Loucy (cell line): ENCODE data around the gene FAM81A.

ENCODE experiments used
- H2AFZ ChIP-seq: fragments of 200-600 bp; sonication (generic); 2 replicates; pipeline ENCODE4 v1.6.0; 2016; ENCODE audit warnings: antibody characterized with exemption, mild to moderate bottlenecking, low read length, moderate library complexity
- H3F3A ChIP-seq: fragments of 200-600 bp; 2 replicates; pipeline ENCODE4 v1.6.0; 2016; ENCODE audit warnings: antibody characterized with exemption, low read depth, mild to moderate bottlenecking
- H3K27me3 ChIP-seq: fragments of 200-600 bp; sonication (generic); 2 replicates; pipeline ENCODE4 v1.6.1; 2014; ENCODE audit warnings: low read length, mild to moderate bottlenecking; ENCODE audit not compliant: insufficient read depth, poor library complexity, severe bottlenecking
- H3K36me3 ChIP-seq: fragments of 200-600 bp; sonication (generic); 2 replicates; pipeline ENCODE4 v1.6.1; 2016; ENCODE audit warnings: low read length; ENCODE audit not compliant: insufficient read depth
- H3K4me1 ChIP-seq: fragments of 200-600 bp; sonication (generic); 2 replicates; pipeline ENCODE4 v1.5.1; 2014; ENCODE audit warnings: low read length, mild to moderate bottlenecking; ENCODE audit not compliant: insufficient read depth, poor library complexity, severe bottlenecking
- H3K4me2 ChIP-seq: fragments of 200-600 bp; sonication (generic); 2 replicates; pipeline ENCODE4 v1.6.0; 2014; ENCODE audit warnings: antibody characterized with exemption, low read length, low read depth, mild to moderate bottlenecking; ENCODE audit not compliant: poor library complexity, severe bottlenecking
- H3K4me3 ChIP-seq: fragments of 200-600 bp; sonication (generic); 2 replicates; pipeline ENCODE4 v1.5.1; 2014; ENCODE audit warnings: low read length, mild to moderate bottlenecking, mixed read lengths; ENCODE audit not compliant: poor library complexity, severe bottlenecking
- H3K79me2 ChIP-seq: fragments of 200-600 bp; sonication (generic); 2 replicates; pipeline ENCODE4 v1.6.1; 2014; ENCODE audit warnings: low read length; ENCODE audit not compliant: insufficient read depth
- H3K9ac ChIP-seq: fragments of 200-600 bp; sonication (generic); 2 replicates; pipeline ENCODE4 v1.6.0; 2014; ENCODE audit warnings: mild to moderate bottlenecking, low read depth, low read length, moderate library complexity; ENCODE audit not compliant: poor library complexity, severe bottlenecking
- H3K9me2 ChIP-seq: fragments of 200-600 bp; sonication (generic); replicated peaks from 2 replicates; pipeline ENCODE4 v1.6.1; 2016; ENCODE audit warnings: low read depth, low read length, mixed read lengths
- H3K9me3 ChIP-seq: fragments of 200-600 bp; sonication (generic); 2 replicates; pipeline ENCODE4 v1.6.1; 2014; ENCODE audit warnings: mild to moderate bottlenecking, antibody characterized with exemption, low read length, low read depth; ENCODE audit not compliant: insufficient read depth
- H4K20me1 ChIP-seq: fragments of 200-600 bp; sonication (generic); 2 replicates; pipeline ENCODE4 v1.6.0; 2014; ENCODE audit warnings: antibody characterized with exemption, low read length, mild to moderate bottlenecking; ENCODE audit not compliant: insufficient read depth, poor library complexity, severe bottlenecking
- EZH2phosphoT487 ChIP-seq: fragments of 200-600 bp; IDR thresholded peaks from 2 replicates; pipeline ENCODE4 v1.6.1; 2018; ENCODE audit warnings: antibody characterized with exemption, mild to moderate bottlenecking, moderate library complexity, borderline replicate concordance
- TF ChIP-seq, protein P1 (sequence below): fragments of 200-600 bp; sonication (generic); conservative IDR thresholded peaks from 2 replicates; pipeline ENCODE4 v1.5.1; 2014; ENCODE audit warnings: mild to moderate bottlenecking, antibody characterized with exemption, low read length

FAM81A gene

DNA sequence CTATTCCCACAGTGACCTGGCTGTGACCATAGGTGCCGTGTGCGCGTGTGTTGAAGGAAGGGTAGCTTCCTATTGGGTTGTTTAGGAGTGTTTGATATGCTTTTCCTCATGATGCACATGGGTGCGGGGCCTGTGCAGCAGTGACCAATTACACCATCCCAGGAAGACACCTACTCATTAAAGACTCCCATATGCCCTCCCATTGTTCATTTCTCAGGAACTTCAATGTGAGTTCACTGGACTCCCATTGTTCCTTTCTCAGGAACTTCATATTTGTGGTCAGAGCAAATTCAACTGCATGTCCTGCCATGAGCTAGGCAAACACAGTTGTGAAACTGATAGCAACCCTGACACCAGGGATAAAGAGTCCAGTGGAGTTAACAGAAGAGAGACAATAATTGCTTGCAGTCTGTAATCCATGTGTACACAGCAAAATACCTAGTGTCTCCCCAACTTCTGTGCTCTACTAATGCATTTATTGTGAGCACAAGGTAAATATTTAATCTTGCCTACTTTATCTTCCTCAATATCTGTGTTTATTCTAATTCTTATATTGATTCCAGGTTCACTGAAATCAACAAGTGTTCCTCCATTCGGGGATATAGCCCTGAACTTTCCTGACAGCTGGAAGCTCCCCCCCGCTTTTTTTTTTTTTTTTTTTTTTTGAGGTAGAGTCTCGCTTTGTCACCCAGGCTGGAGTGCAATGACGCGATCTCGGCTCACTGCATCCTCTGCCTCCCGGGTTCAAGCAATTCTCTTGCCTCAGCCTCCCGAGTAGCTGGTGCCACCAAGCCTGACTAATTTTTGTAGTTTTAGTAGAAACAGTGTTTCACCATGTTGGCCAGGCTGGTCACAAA lies 116.1 kb downstream of the FAM81A start:
- no peak overlapping the region for H3K4me3 ChIP-seq
- TF ChIP-seq, protein P1, sequence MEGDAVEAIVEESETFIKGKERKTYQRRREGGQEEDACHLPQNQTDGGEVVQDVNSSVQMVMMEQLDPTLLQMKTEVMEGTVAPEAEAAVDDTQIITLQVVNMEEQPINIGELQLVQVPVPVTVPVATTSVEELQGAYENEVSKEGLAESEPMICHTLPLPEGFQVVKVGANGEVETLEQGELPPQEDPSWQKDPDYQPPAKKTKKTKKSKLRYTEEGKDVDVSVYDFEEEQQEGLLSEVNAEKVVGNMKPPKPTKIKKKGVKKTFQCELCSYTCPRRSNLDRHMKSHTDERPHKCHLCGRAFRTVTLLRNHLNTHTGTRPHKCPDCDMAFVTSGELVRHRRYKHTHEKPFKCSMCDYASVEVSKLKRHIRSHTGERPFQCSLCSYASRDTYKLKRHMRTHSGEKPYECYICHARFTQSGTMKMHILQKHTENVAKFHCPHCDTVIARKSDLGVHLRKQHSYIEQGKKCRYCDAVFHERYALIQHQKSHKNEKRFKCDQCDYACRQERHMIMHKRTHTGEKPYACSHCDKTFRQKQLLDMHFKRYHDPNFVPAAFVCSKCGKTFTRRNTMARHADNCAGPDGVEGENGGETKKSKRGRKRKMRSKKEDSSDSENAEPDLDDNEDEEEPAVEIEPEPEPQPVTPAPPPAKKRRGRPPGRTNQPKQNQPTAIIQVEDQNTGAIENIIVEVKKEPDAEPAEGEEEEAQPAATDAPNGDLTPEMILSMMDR: no peak
- TF ChIP-seq EZH2phosphoT487: no peak
- no peaks in the 10 kb centered on the region for H3K4me1 ChIP-seq
- H3K9me3 ChIP-seq: no peaks in the 10 kb centered on the region
- H2AFZ ChIP-seq: no peak overlapping the region
- no peaks in the 10 kb centered on the region for H4K20me1 ChIP-seq
- no peaks in the 10 kb centered on the region for H3K79me2 ChIP-seq
- no peaks in the 10 kb centered on the region for H3K9me2 ChIP-seq
- H3K4me2 ChIP-seq: no peak overlapping the region
- H3F3A ChIP-seq: no peaks in the 10 kb centered on the region
- H3K9ac ChIP-seq: no peak overlapping the region
- H3K27me3 ChIP-seq: no peaks in the 10 kb centered on the region
- no peaks in the 10 kb centered on the region for H3K36me3 ChIP-seq

DNA sequence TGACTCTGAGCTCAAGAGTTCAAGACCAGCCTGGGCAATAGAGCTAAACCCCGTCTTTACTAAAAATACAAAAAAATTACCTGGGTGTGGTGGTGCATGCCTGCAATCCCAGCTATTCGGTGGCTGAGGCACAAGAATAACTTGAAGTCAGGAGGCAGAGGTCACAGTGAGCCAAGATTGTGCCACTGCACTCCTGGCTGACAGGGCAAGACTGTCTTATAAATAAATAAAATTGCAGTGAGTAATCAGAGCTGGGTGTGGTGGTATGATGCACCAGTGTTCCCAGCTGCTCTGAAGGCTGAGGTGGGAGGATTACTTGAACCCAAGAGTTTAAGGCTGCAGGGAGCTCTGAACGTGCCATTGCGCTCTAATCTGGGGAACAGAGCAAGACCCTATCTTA lies 117.7 kb downstream of the FAM81A start:
- no peak overlapping the region for H2AFZ ChIP-seq
- no peaks in the 10 kb centered on the region for H4K20me1 ChIP-seq

DNA sequence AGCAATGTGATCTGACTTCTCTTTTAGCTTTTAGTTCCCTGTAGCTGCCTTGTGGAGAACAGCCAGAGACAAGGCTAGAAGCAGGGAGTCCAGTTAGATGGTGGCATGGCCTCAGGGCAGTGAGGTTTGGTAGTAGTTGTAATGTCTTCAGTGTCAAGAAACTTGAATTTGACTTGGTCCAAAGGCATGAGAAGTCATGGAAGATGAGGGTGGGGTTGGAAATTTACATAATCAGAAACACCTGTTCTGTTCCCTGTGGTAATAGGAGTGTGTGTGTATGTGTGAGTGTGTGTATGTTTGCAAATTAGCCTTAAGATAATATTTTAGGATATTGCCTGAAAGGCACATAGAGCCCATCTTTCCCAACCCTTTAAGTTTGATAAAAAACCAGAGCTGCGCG lies 118.4 kb downstream of the FAM81A start:
- no peaks in the 10 kb centered on the region for H3F3A ChIP-seq
- H4K20me1 ChIP-seq: no peaks in the 10 kb centered on the region
- TF ChIP-seq EZH2phosphoT487: no peak
- TF ChIP-seq, protein P1: no peak
- no peak overlapping the region for H2AFZ ChIP-seq
- no peaks in the 10 kb centered on the region for H3K4me1 ChIP-seq
- no peak overlapping the region for H3K9ac ChIP-seq
- H3K4me3 ChIP-seq: no peak overlapping the region
- no peaks in the 10 kb centered on the region for H3K9me2 ChIP-seq
- no peaks in the 10 kb centered on the region for H3K9me3 ChIP-seq
- H3K79me2 ChIP-seq: no peaks in the 10 kb centered on the region
- H3K27me3 ChIP-seq: no peaks in the 10 kb centered on the region
- H3K36me3 ChIP-seq: no peaks in the 10 kb centered on the region
- no peak overlapping the region for H3K4me2 ChIP-seq

More for the DNA sequence above, 117.7 kb downstream of the FAM81A start:
- H3K36me3 ChIP-seq: no peaks in the 10 kb centered on the region
- no peak overlapping the region for H3K9ac ChIP-seq
- H3K9me3 ChIP-seq: no peaks in the 10 kb centered on the region
- TF ChIP-seq EZH2phosphoT487: no peak
- TF ChIP-seq, protein P1: no peak
- H3K79me2 ChIP-seq: no peaks in the 10 kb centered on the region
- no peaks in the 10 kb centered on the region for H3K9me2 ChIP-seq
- H3K27me3 ChIP-seq: no peaks in the 10 kb centered on the region
- no peaks in the 10 kb centered on the region for H3K4me1 ChIP-seq
- H3K4me2 ChIP-seq: no peak overlapping the region
- no peaks in the 10 kb centered on the region for H3F3A ChIP-seq
- no peak overlapping the region for H3K4me3 ChIP-seq
